NCI-H1694 (cell line): ENCODE measurements around the gene ZNF774.
"Not testable (repeated sequence)": the region's sequence is repeated elsewhere in the genome, so short reads cannot be mapped to it uniquely, and the experiment has no call there.

ENCODE experiments used
- DNase-seq: peaks from one replicate; lab custom pipeline; 2025; lab: John Stamatoyannopoulos, UW

ZNF774 gene

GRCh38 chr15:90345857-90346256 lies 6.2 kb upstream of the ZNF774 start:
- DNase-seq, result no peak

- not testable (repeated sequence) for DNase-seq
Observed at GRCh38 chr15:90347431-90348065, 4.5 kb upstream of the ZNF774 start.

- DNase-seq, result no peak
Observed at GRCh38 chr15:90348456-90348855, 3.6 kb upstream of the ZNF774 start.

GRCh38 chr15:90349072-90349471 lies 3.0 kb upstream of the ZNF774 start:
- DNase-seq, result no peak

- no peak for DNase-seq
Observed at GRCh38 chr15:90349821-90350220, 2.3 kb upstream of the ZNF774 start.

- DNase-seq, result no peak
Observed at GRCh38 chr15:90351479-90352106, 491 bp upstream of the ZNF774 start.

GRCh38 chr15:90354986-90355385 lies 2.9 kb downstream of the ZNF774 start:
- DNase-seq, result no peak

GRCh38 chr15:90358124-90359033 lies 6.3 kb downstream of the ZNF774 start:
- no peak for DNase-seq

GRCh38 chr15:90360746-90361145 lies 8.7 kb downstream of the ZNF774 start:
- no peak for DNase-seq

- no peak for DNase-seq
Observed at GRCh38 chr15:90362936-90363212, 10.8 kb downstream of the ZNF774 start.

GRCh38 chr15:90364251-90364650 lies 12.2 kb downstream of the ZNF774 start:
- no peak for DNase-seq

GRCh38 chr15:90365414-90366055 lies 13.5 kb downstream of the ZNF774 start:
- DNase-seq, result no peak

GRCh38 chr15:90367576-90367975 lies 15.5 kb downstream of the ZNF774 start:
- no peak for DNase-seq

- DNase-seq, result no peak
Observed at GRCh38 chr15:90375071-90375470, 23.0 kb downstream of the ZNF774 start.

GRCh38 chr15:90376789-90377188 lies 24.7 kb downstream of the ZNF774 start:
- DNase-seq, result no peak

GRCh38 chr15:90379263-90379662 lies 27.2 kb downstream of the ZNF774 start:
- no peak for DNase-seq

- DNase-seq, result no peak
Observed at GRCh38 chr15:90381515-90381914, 29.4 kb downstream of the ZNF774 start.

GRCh38 chr15:90382320-90382719 lies 30.2 kb downstream of the ZNF774 start:
- DNase-seq, result no peak

- DNase-seq, result no peak
Observed at GRCh38 chr15:90386221-90386620, 34.1 kb downstream of the ZNF774 start.

GRCh38 chr15:90387534-90388461 lies 35.7 kb downstream of the ZNF774 start, which contains the start of gene IQGAP1:
Gene IQGAP1, plus strand, starts transcription at chr15:90388242. Its CDS starts 100 bp downstream, at chr15:90388342.
- DNase-seq, result peak; percentile 90
